GM15510 (cell line): ENCODE results near the gene MAMDC2.

Experiments
- POLR2A ChIP-seq: IDR thresholded peaks from 3 replicates; pipeline ENCODE4 v1.6.1; 2011; ENCODE audit warnings: borderline replicate concordance; ENCODE audit not compliant: insufficient read length; ENCODE audit errors: extremely low read depth

MAMDC2 gene

DNA sequence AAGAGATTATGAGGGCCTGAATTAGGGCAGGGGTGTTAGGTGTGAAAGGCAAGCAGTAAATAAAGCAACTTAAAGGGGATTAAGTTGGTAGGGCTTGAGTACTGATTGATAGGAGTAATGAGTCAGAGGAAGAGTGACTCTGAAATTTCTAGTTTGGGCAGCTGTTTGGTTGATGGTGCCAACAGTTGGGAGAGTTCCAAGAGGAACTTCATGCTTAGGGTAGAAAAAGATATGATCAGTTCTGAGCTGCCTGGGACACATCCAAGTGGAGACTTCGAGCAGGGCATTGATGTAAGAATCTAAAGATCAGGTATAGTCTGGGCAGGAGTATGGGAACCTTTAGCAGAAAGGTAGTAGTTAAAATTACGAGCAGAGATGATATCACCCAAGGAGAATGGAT, 10.2 kb downstream of the MAMDC2 start:
- TF ChIP-seq POLR2A: no peak

DNA sequence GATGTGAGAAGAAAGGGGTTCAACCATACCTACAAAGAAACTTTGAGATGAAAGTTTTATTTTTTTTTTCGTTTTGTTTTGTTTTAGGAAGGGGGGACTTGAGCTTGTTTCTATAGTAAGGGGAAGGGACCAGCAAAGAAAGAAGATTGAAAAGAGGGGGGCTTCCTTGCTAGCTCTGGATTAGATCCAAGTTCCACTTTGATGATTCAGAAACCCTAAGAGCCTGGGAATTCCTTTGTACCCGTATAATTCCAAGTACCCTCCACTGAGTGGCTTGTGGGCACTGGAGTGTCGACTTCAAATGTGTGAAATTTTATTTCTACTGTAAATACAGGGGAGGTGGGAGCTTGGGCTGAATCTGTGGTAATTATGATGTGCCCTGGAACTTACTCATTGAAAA, 10.9 kb downstream of the MAMDC2 start:
- no peak for TF ChIP-seq POLR2A

- no peak for TF ChIP-seq POLR2A
Measured at GRCh38 chr9:70055406-70056210, 12.0 kb downstream of the MAMDC2 start.

- no peak for TF ChIP-seq POLR2A
Measured at GRCh38 chr9:70056211-70056944, 12.7 kb downstream of the MAMDC2 start.

- no peak for TF ChIP-seq POLR2A
Measured at GRCh38 chr9:70058569-70059116, 15.0 kb downstream of the MAMDC2 start.

DNA sequence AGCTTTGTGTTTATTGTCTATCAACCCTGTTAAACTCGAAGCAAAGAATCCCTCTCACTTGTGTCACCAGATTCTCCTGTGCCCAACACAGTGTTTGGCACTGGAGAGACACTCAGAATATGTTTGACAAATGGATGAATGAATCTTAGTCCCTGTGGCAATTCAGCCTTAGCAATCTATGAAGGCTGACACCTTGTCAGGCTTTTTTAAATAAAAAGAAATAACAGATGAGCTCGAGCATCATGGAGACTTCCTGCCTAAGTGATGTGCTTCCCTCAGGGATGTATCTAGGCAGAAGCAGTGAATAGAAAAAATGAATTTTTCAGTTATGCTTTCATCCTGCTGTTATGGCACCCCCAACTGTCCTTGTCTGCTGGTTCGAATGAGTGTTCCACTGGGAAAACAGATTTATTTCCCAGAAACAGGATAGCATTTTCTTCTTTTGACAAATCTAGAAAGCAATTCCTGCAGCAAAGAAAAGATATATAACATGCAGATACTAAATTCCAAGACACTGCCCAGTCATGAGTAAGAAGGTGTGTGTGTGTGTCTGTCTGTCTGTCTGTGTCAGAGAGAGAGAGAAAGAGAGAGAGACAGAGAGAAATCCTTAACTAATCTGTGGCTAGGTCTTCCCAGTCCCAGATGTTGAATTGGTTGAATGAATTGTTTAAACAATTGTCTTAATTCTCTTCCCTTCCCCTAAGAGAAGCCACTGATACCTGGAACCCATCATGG, 16.7 kb downstream of the MAMDC2 start:
- no peak for TF ChIP-seq POLR2A

DNA sequence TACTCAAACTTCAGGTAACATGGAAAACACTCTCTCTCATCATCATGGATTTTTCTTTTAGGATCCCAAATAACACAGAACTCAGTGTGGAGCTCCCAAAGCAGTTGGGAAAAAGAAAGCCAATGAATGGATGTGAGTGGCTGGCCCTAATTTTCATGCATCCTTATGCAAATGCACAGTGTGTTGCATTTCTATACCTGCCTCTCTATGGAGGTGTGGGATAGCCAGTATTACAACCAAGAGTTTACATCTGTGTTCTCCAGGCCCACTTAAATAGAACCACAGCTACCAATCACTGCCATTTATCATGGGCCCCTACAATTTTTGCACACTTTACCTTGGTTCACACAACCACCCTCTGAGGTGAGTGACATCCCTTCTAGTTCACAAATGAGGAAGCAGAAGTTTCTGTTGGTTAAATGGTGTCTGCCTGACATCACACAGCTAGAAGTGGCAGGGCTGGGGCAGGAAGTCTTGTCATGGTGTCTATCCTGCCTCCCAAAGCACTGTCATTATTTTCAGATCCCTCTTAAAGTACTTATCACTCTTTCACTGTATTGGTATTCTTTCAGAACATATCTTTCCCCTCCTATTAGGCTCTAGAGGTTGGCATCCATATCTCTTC, 17.3 kb downstream of the MAMDC2 start:
- no peak for TF ChIP-seq POLR2A

DNA sequence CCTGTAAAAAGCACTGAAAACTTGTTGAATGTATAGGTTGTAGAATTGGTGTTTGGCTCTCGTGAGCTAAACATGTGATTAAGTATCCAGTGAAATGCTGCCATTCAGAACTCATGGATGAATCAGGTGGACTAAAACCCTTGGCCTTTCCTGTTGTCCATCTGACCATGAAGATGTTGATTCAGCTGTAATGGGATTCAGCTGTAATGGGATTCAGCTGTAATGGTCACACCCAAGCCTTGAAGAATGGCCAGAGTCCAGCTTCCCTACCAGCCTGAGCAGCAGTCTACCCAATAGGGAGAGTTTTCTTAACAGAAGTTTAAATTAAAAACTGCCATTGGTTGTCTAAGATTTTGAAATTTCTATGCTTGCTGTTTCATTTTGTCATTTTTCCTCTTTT, 18.1 kb downstream of the MAMDC2 start:
- no peak for TF ChIP-seq POLR2A

GRCh38 chr9:70064496-70064895, 20.8 kb downstream of the MAMDC2 start:
- no peak for TF ChIP-seq POLR2A

- TF ChIP-seq POLR2A: no peak
Measured at GRCh38 chr9:70065572-70065971, 21.9 kb downstream of the MAMDC2 start.

GRCh38 chr9:70066418-70066817, 22.8 kb downstream of the MAMDC2 start:
- no peak for TF ChIP-seq POLR2A

GRCh38 chr9:70066874-70067273, 23.2 kb downstream of the MAMDC2 start:
- TF ChIP-seq POLR2A: no peak

GRCh38 chr9:70069704-70070103, 26.1 kb downstream of the MAMDC2 start:
- TF ChIP-seq POLR2A: no peak

DNA sequence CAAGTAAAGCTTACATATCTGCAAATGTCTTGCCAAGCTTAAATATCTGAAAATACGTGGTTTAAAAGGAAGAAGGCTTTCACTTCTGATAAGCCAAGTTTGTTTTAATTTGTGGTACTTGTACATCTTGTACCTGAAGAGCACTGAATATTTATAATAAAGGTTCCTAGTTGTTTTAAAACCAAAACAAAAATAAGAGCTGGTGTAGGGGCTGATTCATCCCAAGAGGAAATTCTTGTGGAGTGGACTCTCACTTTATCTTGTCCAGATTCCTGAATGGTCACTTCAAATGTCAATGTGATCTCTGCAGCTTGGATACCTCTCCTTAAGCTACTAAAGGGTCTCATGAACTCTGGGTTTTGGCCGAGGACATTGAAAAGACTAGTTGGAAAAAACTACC, 29.5 kb downstream of the MAMDC2 start:
- TF ChIP-seq POLR2A: no peak

GRCh38 chr9:70073756-70074155, 30.1 kb downstream of the MAMDC2 start:
- TF ChIP-seq POLR2A: no peak

- TF ChIP-seq POLR2A: no peak
Measured at GRCh38 chr9:70076678-70077077, 33.0 kb downstream of the MAMDC2 start.
